GM12878 (cell line): ENCODE data around the gene PDLIM5.

Experiments used
- CEBPB ChIP-seq, 2 experiments: fragments of 150-350 bp in 1 of 2; IDR thresholded peaks; 2 replicates each; pipeline ENCODE4 v1.6.1; 2012 to 2014; ENCODE audit warnings: low read depth in 2 of 2, low read length in 2 of 2, borderline replicate concordance in 1 of 2, inconsistent platforms in 1 of 2
- ESRRA ChIP-seq: IDR thresholded peaks from 2 replicates; pipeline ENCODE4 v1.6.1; 2012; ENCODE audit warnings: mild to moderate bottlenecking, low read length, improper control_type of control experiment
- MYB ChIP-seq: fragments of 150-350 bp; IDR thresholded peaks from 2 replicates; pipeline ENCODE4 v1.6.1; 2014; ENCODE audit warnings: mild to moderate bottlenecking, low read depth, low read length, borderline replicate concordance
- NFYA ChIP-seq: IDR thresholded peaks from 2 replicates; pipeline ENCODE4 v1.6.1; 2011; ENCODE audit warnings: low read depth, mild to moderate bottlenecking, low read length, improper control_type of control experiment, borderline replicate concordance
- PML ChIP-seq: IDR thresholded peaks from 2 replicates; pipeline ENCODE4 v1.6.1; 2012; ENCODE audit warnings: low read length, inconsistent platforms
- POLR2A ChIP-seq: IDR thresholded peaks from 2 replicates; pipeline ENCODE4 v1.6.1; 2011; ENCODE audit warnings: low read depth, mild to moderate bottlenecking, low read length
- POLR2AphosphoS5 ChIP-seq: IDR thresholded peaks from 2 replicates; pipeline ENCODE4 v1.6.1; 2011; ENCODE audit warnings: mild to moderate bottlenecking, low read length, inconsistent platforms
- TAF1 ChIP-seq: IDR thresholded peaks from 2 replicates; pipeline ENCODE4 v1.6.1; 2011; ENCODE audit warnings: mild to moderate bottlenecking, low read depth, low read length, borderline replicate concordance
- TARDBP ChIP-seq: IDR thresholded peaks from 2 replicates; pipeline ENCODE4 v1.6.1; 2016; ENCODE audit warnings: borderline replicate concordance
- TF ChIP-seq, protein P1 (sequence below), 3 experiments: IDR thresholded peaks in 2 of 3; conservative IDR thresholded peaks in 1 of 3; 2 replicates each; pipeline ENCODE4 v1.5.1; 2011; ENCODE audit warnings: low read depth in 3 of 3, low read length in 3 of 3, mild to moderate bottlenecking in 3 of 3, control low read depth in 2 of 3, moderate library complexity in 2 of 3, inconsistent platforms in 1 of 3, mixed read lengths in 1 of 3; ENCODE audit not compliant: control insufficient read depth in 2 of 3, insufficient read depth in 1 of 3; ENCODE audit errors: extremely low read depth in 1 of 3
- TF ChIP-seq, protein P2 (sequence below): IDR thresholded peaks from 2 replicates; pipeline ENCODE4 v1.6.1; 2012; ENCODE audit warnings: low read depth, low read length, improper control_type of control experiment
- TF ChIP-seq, protein P3 (sequence below): IDR thresholded peaks from 2 replicates; pipeline ENCODE4 v1.6.1; 2012; ENCODE audit warnings: low read depth, low read length, improper control_type of control experiment
- TF ChIP-seq, protein P4 (sequence below): fragments of 450-650 bp; IDR thresholded peaks from 2 replicates; pipeline ENCODE4 v1.6.1; 2017; ENCODE audit warnings: mild to moderate bottlenecking, low read depth, inconsistent platforms; ENCODE audit not compliant: poor library complexity, severe bottlenecking

DNA sequence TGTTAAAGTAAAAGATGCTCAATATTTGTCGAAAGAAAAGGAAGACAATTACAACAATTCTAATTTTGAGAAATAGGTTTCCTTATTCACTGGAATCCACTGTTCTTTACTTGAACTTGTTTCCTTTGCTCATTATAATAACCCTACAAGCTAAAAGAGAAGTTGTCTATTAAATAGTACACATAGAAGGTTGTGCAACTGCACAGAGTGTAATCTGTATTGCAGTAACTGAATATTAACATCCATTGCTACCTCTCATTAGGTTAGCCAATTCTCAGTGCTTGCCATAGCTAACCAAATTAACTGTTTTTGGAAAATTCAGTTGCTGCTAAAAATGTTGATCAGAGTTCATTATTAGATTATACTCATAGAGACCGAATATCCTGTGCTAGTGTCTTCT, 120.0 kb downstream of the PDLIM5 start:
- TF ChIP-seq, protein P1, sequence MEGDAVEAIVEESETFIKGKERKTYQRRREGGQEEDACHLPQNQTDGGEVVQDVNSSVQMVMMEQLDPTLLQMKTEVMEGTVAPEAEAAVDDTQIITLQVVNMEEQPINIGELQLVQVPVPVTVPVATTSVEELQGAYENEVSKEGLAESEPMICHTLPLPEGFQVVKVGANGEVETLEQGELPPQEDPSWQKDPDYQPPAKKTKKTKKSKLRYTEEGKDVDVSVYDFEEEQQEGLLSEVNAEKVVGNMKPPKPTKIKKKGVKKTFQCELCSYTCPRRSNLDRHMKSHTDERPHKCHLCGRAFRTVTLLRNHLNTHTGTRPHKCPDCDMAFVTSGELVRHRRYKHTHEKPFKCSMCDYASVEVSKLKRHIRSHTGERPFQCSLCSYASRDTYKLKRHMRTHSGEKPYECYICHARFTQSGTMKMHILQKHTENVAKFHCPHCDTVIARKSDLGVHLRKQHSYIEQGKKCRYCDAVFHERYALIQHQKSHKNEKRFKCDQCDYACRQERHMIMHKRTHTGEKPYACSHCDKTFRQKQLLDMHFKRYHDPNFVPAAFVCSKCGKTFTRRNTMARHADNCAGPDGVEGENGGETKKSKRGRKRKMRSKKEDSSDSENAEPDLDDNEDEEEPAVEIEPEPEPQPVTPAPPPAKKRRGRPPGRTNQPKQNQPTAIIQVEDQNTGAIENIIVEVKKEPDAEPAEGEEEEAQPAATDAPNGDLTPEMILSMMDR (IDR thresholded peaks at IDR 0.05 in 2 of 3, conservative IDR thresholded peaks at IDR 0.05 in 1 of 3; ENCODE audit: control insufficient read depth in 2 of 3, extremely low read depth in 1 of 3, insufficient read depth in 1 of 3, low read depth in 3 of 3, low read length in 3 of 3) = no peak
- no peak for TF ChIP-seq ESRRA
- TF ChIP-seq, protein P2, sequence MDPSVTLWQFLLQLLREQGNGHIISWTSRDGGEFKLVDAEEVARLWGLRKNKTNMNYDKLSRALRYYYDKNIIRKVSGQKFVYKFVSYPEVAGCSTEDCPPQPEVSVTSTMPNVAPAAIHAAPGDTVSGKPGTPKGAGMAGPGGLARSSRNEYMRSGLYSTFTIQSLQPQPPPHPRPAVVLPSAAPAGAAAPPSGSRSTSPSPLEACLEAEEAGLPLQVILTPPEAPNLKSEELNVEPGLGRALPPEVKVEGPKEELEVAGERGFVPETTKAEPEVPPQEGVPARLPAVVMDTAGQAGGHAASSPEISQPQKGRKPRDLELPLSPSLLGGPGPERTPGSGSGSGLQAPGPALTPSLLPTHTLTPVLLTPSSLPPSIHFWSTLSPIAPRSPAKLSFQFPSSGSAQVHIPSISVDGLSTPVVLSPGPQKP = no peak
- TF ChIP-seq NFYA = no peak
- no peak for TF ChIP-seq MYB
- no peak for TF ChIP-seq TAF1
- TF ChIP-seq POLR2AphosphoS5 = no peak
- TF ChIP-seq, protein P3, sequence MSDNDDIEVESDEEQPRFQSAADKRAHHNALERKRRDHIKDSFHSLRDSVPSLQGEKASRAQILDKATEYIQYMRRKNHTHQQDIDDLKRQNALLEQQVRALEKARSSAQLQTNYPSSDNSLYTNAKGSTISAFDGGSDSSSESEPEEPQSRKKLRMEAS = no peak
- TF ChIP-seq CEBPB (IDR thresholded peaks at IDR 0.05; ENCODE audit: borderline replicate concordance in 1 of 2, low read depth in 2 of 2, low read length in 2 of 2) = no peak
- TF ChIP-seq, protein P4, sequence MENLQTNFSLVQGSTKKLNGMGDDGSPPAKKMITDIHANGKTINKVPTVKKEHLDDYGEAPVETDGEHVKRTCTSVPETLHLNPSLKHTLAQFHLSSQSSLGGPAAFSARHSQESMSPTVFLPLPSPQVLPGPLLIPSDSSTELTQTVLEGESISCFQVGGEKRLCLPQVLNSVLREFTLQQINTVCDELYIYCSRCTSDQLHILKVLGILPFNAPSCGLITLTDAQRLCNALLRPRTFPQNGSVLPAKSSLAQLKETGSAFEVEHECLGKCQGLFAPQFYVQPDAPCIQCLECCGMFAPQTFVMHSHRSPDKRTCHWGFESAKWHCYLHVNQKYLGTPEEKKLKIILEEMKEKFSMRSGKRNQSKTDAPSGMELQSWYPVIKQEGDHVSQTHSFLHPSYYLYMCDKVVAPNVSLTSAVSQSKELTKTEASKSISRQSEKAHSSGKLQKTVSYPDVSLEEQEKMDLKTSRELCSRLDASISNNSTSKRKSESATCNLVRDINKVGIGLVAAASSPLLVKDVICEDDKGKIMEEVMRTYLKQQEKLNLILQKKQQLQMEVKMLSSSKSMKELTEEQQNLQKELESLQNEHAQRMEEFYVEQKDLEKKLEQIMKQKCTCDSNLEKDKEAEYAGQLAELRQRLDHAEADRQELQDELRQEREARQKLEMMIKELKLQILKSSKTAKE = no peak
- TF ChIP-seq TARDBP = no peak
- TF ChIP-seq PML = no peak
- no peak for TF ChIP-seq POLR2A
